Measurements from ENCODE around the gene BTC.

BTC gene

GRCh38 chr4:74790652-74791051 lies 3.7 kb downstream of the BTC start:
- TF ChIP-seq EZH2phosphoT487 (IDR thresholded peaks at IDR 0.05; ENCODE audit: low read depth) (no peak), CTCF (IDR thresholded peaks at IDR 0.05; ENCODE audit: low read depth, low read length) (no peak)
- no peaks in the 10 kb centered on the region for H3K36me3 ChIP-seq (replicated peaks; ENCODE audit: low read depth, low read length)
- H3K27ac ChIP-seq (ENCODE audit: low read length) = no peak overlapping the region
- H3K4me3 ChIP-seq (ENCODE audit: low read length) = no peak overlapping the region
- no peaks in the 10 kb centered on the region for H3K79me2 ChIP-seq (ENCODE audit: low read length)
- H2AFZ ChIP-seq (ENCODE audit: low read depth, low read length) = no peak overlapping the region
- H3K9ac ChIP-seq (ENCODE audit: low read length) = no peak overlapping the region
- no peaks in the 10 kb centered on the region for H4K20me1 ChIP-seq (ENCODE audit: insufficient read depth, low read length)
- peaks cover 9% of the 10 kb centered on the region; the same call in 1 of the 2 replicates for H3K27me3 ChIP-seq (ENCODE audit: low read depth, low read length)
- peaks cover 14% of the 10 kb centered on the region for H3K4me1 ChIP-seq (ENCODE audit: low read length)
- no peaks in the 10 kb centered on the region for H3K9me3 ChIP-seq (ENCODE audit: insufficient read depth, low read length)
- no peak overlapping the region for H3K4me2 ChIP-seq (ENCODE audit: low read length)

GRCh38 chr4:74789518-74789917 lies 4.8 kb downstream of the BTC start:
- H3K4me3 ChIP-seq (ENCODE audit: low read length) = no peak overlapping the region
- H3K9me3 ChIP-seq (ENCODE audit: insufficient read depth, low read length) = no peaks in the 10 kb centered on the region
- peaks cover 10% of the 10 kb centered on the region for H3K4me1 ChIP-seq (ENCODE audit: low read length)
- H3K27ac ChIP-seq (ENCODE audit: low read length) = no peak overlapping the region
- H3K36me3 ChIP-seq (replicated peaks; ENCODE audit: low read depth, low read length) = no peaks in the 10 kb centered on the region
- H4K20me1 ChIP-seq (ENCODE audit: insufficient read depth, low read length) = no peaks in the 10 kb centered on the region
- H3K4me2 ChIP-seq (ENCODE audit: low read length) = no peak overlapping the region
- H3K27me3 ChIP-seq (ENCODE audit: low read depth, low read length) = peaks cover 9% of the 10 kb centered on the region; the same call in 1 of the 2 replicates
- H2AFZ ChIP-seq (ENCODE audit: low read depth, low read length) = no peak overlapping the region
- TF ChIP-seq EZH2phosphoT487 (IDR thresholded peaks at IDR 0.05; ENCODE audit: low read depth) (no peak), CTCF (IDR thresholded peaks at IDR 0.05; ENCODE audit: low read depth, low read length) (no peak)
- H3K79me2 ChIP-seq (ENCODE audit: low read length) = no peaks in the 10 kb centered on the region
- no peak overlapping the region for H3K9ac ChIP-seq (ENCODE audit: low read length)

GRCh38 chr4:74777531-74777930 lies 16.8 kb downstream of the BTC start:
- Histone ChIP-seq H3K79me2 (ENCODE audit: low read length) (no peaks in the 10 kb centered on the region), H3K4me3 (ENCODE audit: low read length) (no peak overlapping the region), H4K20me1 (ENCODE audit: insufficient read depth, low read length) (no peaks in the 10 kb centered on the region), H3K27ac (ENCODE audit: low read length) (no peak overlapping the region), H3K27me3 (ENCODE audit: low read depth, low read length) (no peaks in the 10 kb centered on the region), H3K36me3 (replicated peaks; ENCODE audit: low read depth, low read length) (no peaks in the 10 kb centered on the region), H3K9ac (ENCODE audit: low read length) (no peak overlapping the region), H3K4me2 (ENCODE audit: low read length) (no peak overlapping the region), H3K9me3 (ENCODE audit: insufficient read depth, low read length) (peaks cover 3% of the 10 kb centered on the region; the same call in 1 of the 2 replicates), H2AFZ (ENCODE audit: low read depth, low read length) (no peak overlapping the region), H3K4me1 (ENCODE audit: low read length) (no peaks in the 10 kb centered on the region)
- no peak for TF ChIP-seq CTCF (IDR thresholded peaks at IDR 0.05; ENCODE audit: low read depth, low read length)
- TF ChIP-seq EZH2phosphoT487 (IDR thresholded peaks at IDR 0.05; ENCODE audit: low read depth) = no peak

GRCh38 chr4:74772783-74773182 lies 21.5 kb downstream of the BTC start:
- peaks cover 16% of the 10 kb centered on the region for H3K4me1 ChIP-seq (ENCODE audit: low read length)
- no peak overlapping the region for H3K4me3 ChIP-seq (ENCODE audit: low read length)
- H3K27me3 ChIP-seq (ENCODE audit: low read depth, low read length) = no peaks in the 10 kb centered on the region
- H2AFZ ChIP-seq (ENCODE audit: low read depth, low read length) = no peak overlapping the region
- no peaks in the 10 kb centered on the region for H3K79me2 ChIP-seq (ENCODE audit: low read length)
- no peaks in the 10 kb centered on the region for H4K20me1 ChIP-seq (ENCODE audit: insufficient read depth, low read length)
- no peaks in the 10 kb centered on the region for H3K9me3 ChIP-seq (ENCODE audit: insufficient read depth, low read length)
- H3K27ac ChIP-seq (ENCODE audit: low read length) = no peak overlapping the region
- TF ChIP-seq EZH2phosphoT487 (IDR thresholded peaks at IDR 0.05; ENCODE audit: low read depth) (no peak), CTCF (IDR thresholded peaks at IDR 0.05; ENCODE audit: low read depth, low read length) (no peak)
- H3K9ac ChIP-seq (ENCODE audit: low read length) = no peak overlapping the region
- H3K4me2 ChIP-seq (ENCODE audit: low read length) = no peak overlapping the region
- no peaks in the 10 kb centered on the region for H3K36me3 ChIP-seq (replicated peaks; ENCODE audit: low read depth, low read length)

All from OCI-LY3 (cell line).